Posterior vena cava (tissue), 2 donors: ENCODE data around the gene CIAO2A. TPM values are rescaled to one million over a fixed set of nuclear protein-coding genes. Genes with fewer than 3 reads are reported as not detected.
"Not testable (repeated sequence)": the region's sequence is repeated elsewhere in the genome, so short reads cannot be mapped to it uniquely, and the experiment has no call there.

Source experiments
- DNase-seq: peaks from one replicate; pipeline ENCODE4 v3.0.0-alpha.2; 2020; ENCODE audit warnings: low spot score
- intact Hi-C, 2 donors: fragments of 100-400 bp; cut with DNase I; formaldehyde crosslinking; loops; one replicate each; pipeline versions ENCODE4 v1.14.1 to v1.14.2; 2022 to 2023
- long read RNA-seq, 2 donors: library from polyadenylated mRNA; unstranded; transcript quantifications; one replicate each; pipeline ENCODE4 v2.0.0, GENCODE V29; 2020 to 2021
- total RNA-seq, 2 donors: library from RNA; stranded (reverse); fragmentation: NEBNext Ultra II Directional; extraction: Animal tissue kit (Norgen Biotek cat#: 25700); gene quantifications; one replicate each; pipeline ENCODE4 v1.2.1, GENCODE V29; 2021
- donor health status: DM: yes; HTN: yes; CAD: no.
- donor health status: DM: yes; HTN: yes; CAD: no.

Gene CIAO2A, protein sequence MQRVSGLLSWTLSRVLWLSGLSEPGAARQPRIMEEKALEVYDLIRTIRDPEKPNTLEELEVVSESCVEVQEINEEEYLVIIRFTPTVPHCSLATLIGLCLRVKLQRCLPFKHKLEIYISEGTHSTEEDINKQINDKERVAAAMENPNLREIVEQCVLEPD
- total RNA-seq, result 10 to 100 TPM; 22.8 to 26.0 TPM
- long read RNA-seq, donor 1, transcript CIAO2A-201 (5 exons, 1,105 nt), result major isoform, 6 of 8 reads
- long read RNA-seq, donor 1, partial matches to known transcripts, result 0 of 8 reads
- long read RNA-seq, donor 1, other reads (novel, unspliced or antisense), result 1 of 8 reads
- long read RNA-seq, donor 2, transcript CIAO2A-202 (4 exons, 826 nt), result minor isoform, 5 of 27 reads
- long read RNA-seq, donor 2, transcript CIAO2A-201 (5 exons, 1,105 nt), result major isoform, 22 of 27 reads
- long read RNA-seq, donor 2, partial matches to known transcripts, result 0 of 27 reads
- long read RNA-seq, donor 2, other reads (novel, unspliced or antisense), result 0 of 27 reads

DNA sequence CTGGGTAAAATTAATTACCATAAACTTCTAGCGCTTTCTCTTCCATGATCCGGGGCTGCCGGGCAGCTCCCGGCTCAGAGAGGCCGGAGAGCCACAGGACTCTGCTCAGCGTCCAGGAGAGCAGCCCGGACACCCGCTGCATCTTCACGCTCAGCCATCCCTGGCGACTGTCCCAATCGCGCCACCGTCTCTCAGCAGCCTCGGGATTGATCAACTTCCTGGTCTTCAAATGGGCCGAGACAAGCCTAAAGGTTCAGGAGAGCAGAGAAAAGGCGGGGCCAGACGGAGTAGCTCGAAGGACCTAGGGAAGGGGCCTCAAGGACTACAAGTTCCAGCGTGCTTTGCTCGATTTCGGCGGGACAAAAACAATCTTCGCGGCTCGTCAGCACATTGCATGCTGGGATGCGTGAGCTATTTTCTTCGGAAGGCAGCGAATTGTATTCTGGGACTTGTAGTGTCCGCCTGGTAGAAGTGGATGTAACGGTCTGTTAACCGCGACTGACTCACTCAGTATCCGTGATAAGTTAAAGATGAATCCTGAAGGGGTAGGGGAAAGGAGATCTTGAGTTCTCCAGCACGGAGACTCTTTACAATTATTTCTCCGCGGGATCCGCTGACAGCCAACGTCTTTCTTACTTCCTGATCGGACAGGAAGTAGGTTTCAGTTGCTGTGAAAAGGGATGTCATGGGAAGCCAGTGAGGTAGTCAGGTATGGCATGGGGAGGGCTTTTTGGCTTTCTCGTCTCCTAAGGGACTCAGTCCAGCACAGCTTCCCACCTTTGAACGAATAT lies at the start of gene CIAO2A:
CIAO2A (minus strand) TSS at position 212 of the 791 bp plus-strand sequence; CDS start at position 142, 70 bp downstream.
- intact Hi-C loops, result no loop called here
- peak; percentile 97 for DNase-seq

DNA sequence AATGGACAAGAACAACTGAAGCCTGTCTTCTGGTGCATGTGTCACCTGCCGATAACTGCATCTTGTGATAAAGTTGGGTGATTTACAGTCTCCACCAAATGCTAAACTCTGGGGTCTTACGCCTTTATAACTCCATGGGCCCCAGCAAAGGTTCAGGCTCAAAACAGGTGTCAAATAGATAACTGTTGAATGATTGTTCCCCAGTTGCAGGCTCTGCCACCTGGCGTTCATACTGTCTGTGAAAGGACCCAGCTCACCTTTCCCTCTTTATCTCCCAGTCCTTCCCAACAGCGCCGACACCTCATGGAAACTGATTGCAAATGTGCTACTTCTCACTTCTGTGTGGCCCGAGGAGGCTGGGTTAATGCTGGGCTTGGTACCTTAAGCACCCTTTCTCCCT lies 49.6 kb upstream of the CIAO2A start:
- intact Hi-C loops, result no loop called here
- DNase-seq, result peak; percentile 31

DNA sequence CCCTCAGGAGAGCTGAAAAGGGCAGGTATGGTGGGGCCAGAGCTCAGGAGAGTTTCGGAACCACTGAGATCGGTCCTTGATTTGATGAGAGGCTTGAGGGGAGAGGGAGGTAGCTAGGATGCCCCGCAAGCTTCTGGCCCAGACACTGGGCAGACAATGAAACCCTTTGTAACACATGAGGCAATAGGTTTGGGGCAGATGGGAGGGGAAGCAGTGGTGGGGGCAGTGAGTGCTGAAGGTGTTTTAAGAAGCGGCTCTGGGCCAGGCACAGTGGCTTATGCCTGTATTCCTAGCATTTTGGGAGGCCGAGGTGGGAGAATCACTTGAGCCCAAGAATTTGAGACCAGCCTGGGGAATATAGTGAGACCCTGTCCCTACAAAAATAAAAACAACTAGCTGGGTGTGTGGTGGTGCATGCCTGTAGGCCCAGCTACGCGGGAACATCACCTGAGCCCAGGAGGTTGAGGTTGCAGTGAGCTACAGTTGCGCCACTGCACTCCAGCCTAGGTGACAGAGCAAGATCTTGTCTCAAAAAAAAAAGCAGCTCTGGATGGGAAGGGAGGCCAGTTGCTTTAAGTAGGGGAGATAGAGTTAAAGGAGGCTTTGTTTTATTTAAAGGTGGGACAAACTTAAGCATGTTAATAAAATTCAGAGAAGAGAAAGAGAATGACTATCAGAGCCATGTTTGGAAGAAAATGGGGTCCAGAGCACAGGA lies 48.3 kb upstream of the CIAO2A start:
- DNase-seq, result peak; percentile 40
- intact Hi-C loops, result no loop called here

DNA sequence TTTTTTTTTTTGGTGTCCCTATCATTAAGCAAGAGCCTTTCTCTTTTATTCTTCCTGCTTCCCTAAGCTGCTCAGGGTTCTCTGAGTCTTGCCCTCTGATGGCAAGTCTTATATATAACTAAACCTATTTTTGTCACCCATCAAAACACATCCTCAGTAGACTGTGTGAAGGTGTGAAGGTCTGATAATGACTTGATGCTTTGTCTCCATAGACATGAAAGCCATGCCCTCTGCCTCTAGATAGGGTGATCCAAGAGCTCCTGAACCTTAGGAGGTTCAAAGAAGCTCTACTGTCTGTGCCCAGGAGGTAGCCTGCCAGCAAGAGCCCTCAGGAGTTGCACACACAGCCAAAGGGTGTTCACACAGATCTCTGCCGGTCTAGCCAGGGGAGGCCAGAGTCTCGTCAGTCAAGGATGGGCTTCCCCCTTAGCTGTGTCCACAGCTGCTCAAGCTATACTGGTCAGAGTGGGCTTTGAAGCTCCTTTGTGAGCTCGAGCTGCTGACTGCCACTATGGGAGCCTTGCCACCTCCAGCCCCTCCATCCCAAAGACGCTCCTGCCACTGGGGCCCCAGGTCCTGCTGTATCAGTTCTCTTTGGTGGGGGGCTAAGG lies 44.8 kb upstream of the CIAO2A start:
- DNase-seq, result no peak
- intact Hi-C loops, result no loop called here

DNA sequence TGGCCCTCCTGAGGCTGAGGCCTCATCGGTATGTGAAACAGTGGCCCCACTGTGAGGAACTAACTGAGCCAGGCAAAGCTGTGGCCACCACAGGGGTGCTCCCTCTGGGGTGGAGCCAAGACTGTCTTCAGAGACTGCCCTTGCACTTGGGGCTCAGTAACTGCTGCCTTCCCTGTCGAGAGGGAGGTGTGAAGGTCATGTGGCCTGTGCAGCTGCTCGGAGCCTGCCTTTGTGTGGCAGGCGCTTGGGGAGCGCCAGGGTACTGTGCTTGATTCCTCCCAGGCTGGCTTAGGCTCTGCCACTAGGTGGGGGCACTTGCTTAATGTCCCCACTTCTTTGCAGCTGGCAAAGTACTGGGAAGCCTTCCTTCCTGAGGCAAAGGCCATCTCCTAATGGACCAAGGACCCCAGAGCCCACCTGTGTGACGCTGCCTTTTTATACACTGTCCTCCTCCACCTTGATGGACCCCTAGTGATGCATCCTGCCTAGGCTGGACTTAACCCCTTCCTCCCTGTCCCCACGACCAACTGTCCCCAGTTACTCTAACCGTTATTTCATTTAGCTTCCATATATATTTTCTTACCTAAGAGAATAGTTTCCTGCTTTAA lies 43.7 kb upstream of the CIAO2A start:
- intact Hi-C loops, result no loop called here
- DNase-seq, result no peak

DNA sequence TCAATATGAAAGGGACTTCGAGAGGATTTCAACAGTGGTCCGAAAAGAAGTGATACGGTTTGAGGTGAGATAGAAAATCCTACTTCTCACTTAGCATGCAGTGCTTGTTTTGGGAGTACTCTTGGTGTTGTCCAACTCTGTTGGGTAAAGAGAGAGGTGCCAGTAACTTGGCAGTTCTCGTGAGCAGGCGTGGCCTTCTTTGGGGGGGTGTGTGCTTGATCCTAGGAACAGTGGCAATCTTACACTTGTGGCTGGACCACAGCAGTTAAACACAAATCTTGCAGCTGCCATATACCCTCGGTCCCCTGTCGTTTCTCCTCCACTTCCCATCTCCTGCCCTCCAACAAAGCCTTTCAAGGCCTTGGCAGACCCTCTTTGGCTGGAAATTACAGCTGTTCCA lies 42.7 kb upstream of the CIAO2A start:
- intact Hi-C loops, result no loop called here

DNA sequence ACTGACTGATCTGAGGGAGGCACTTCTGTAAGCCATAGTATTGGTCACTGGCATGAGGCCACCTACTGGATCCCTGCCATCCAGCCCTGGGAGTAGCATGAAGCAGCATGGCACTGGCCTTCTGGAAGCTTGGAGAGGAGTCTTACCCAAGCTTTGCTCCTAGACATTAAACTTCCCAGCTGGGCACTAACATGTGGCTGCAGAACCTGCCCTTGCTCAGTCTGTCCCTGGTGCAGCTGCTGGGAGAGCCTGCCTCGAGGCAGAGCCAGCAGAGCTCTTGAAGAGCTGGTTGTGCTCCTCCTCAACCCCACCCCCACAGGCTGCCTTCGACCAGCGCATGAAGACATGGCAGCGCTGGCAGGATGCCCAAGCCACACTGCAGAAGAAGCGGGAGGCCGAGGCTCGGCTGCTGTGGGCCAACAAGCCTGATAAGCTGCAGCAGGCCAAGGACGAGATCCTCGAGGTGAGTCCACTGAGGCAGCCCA lies 40.7 kb upstream of the CIAO2A start:
- intact Hi-C loops, result no loop called here
- no peak for DNase-seq

More for the DNA sequence above, 42.7 kb upstream of the CIAO2A start:
- no peak for DNase-seq

DNA sequence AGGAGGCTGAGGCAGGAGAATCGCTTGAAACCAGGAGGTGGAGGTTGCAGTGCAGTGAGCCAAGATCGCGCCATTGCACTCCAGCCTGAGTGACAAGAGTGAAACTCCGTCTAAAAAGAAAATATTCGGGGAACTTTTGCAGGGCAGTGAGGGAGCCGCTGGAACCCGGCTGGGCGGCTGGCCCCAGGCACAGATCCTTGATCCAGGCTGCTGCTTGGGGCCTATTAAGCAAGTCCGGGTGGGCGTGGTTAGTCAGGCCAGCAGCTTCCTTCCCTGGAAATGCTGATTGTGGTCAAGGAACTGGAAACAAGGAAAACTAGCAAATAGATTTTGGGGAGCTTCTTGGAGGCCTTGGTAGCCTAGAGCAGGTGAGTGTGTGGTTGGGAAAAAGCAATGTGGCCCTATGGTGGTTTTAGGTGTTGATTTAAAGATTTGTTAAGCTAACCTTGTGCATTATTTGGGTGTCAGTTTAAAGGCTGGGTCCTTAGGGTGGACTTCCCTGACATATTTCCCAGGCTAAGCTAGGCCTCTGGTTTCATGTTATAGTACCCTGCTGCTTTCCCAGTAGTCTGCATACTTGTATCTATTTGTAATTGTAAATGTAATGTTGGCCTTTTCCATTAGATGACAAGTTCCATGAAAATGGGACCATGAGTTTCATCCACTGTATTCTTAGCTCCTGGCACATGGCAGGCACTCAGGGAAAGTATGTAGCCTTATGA lies 40.1 kb upstream of the CIAO2A start:
- intact Hi-C loops, result no loop called here
- DNase-seq, result no peak

DNA sequence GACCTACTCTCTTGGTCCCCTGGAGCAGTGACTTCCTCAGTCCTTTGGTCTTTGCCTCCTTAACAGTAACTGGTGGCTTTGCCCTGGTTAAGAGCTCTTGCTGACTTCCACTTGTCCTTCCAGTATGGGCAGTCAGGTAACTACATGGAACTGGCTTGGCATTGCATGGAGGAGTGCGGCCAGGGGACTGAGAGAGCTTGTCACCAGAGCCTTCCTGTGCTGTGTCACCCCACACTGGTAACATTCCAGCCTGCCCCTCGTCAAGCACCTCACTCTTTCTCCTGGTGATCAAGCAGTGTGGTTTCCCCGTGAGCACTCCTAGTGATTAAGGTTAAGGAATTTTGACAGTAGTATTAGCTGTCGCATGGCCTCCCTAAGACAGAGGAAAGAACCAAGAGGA lies 38.6 kb upstream of the CIAO2A start:
- intact Hi-C loops, result no loop called here
- no peak for DNase-seq

DNA sequence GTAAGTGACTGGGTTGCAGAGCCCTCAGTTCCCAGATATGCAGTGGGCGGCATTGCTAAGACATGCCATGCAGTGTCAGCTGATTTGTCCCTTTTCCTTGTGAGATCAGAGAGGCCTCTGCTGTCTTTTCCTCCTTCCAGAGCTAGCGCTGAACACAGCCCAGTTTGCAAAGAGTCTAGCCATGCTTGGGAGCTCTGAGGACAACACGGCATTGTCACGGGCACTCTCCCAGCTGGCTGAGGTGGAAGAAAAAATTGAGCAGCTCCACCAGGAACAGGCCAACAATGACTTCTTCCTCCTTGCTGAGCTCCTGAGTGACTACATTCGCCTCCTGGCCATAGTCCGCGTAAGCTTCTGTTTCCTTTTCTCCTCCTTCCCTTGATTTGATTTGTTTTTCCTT lies 37.9 kb upstream of the CIAO2A start:
- DNase-seq, result no peak
- intact Hi-C loops, result no loop called here

DNA sequence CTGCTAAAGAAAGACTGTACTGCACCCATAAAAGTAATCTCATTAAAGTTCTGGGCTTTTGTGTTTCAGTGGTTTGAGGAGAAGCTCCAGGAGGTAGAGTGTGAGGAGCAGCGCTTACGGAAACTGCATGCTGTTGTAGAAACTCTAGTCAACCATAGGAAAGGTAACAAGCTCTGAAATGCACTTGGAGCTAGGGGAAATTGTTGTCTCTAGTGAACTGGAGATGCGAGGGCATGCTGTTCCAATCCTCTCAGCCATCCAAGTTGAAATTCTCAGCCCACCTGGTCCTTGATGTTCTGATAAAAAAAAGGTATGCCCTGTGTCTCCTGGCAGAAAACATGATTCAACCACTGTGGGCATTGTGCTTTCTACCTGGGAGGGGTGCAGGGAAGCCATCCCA lies 36.5 kb upstream of the CIAO2A start:
- DNase-seq, result no peak
- intact Hi-C loops, result no loop called here

DNA sequence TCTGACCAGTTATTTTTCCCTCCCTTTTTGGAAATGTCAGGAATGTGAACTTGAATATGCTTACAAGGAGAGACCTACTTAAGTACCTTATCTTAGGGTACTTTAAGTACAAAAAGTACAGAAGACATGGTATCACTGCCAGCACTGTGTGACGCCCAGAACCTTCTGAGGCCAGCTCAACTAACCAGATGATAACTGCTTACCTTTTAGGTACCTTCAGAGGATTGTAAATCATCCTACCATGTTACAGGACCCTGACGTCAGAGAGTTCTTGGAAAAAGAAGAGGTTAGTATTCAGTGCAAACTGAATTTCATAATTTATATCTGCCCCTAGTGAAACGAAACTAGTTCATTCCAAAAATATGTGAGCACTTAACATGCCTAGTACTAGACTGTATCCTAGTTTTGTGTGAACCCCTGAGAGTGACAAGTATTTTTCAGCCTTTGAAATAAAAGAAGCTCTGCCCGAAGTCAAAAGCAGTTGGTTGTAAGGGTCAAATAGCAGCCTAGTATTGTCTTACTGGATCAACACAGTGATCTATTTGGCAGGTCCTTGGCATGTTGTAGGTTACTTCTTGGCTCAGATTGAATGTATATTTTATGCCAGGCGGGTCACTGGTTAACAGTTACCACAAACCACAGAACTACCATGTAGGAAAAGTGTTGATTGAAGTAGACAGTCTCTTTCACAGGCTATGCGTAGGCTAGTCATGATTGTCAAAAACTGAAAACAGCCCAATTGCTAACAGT lies 34.1 kb upstream of the CIAO2A start:
- intact Hi-C loops, result no loop called here
- no peak for DNase-seq

DNA sequence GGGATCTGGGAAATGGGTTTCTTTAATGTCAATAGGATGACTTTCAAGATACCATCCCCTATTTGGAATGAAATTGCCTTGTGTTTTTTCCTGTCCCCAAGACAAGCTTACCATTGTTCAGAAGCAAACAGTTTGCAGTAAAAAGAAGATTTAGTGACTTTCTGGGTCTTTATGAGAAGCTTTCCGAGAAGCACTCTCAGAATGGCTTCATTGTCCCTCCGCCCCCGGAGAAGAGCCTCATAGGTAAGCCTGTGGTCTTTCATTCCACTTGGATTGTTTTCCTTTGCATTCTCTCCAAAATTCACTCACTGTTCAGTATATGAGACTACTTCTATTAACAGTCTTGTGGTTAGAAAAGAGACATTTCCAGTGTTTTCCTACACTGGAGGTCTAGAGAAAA lies 32.3 kb upstream of the CIAO2A start:
- DNase-seq, result no peak
- intact Hi-C loops, result no loop called here

DNA sequence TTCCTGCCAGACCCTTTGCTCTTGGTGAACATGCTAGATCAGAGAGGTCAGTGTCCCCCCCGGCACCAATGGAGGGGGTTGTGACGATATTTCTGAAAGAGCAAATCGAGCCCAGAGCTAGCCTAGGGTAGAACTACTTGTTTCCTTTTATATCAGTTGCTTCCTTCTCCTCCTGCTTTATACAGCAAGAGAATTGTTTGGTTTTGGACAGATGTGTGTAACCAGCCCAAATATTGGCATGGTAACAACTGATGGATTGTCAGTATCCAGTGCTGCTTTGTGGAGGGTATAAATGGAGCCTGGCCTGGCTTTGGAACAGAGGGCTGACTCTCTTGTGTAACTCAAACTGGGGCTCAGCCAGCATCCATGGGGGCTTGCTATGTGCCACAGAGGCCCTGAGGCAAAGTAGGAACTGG lies 29.3 kb upstream of the CIAO2A start:
- intact Hi-C loops, result no loop called here
- DNase-seq, result no peak

DNA sequence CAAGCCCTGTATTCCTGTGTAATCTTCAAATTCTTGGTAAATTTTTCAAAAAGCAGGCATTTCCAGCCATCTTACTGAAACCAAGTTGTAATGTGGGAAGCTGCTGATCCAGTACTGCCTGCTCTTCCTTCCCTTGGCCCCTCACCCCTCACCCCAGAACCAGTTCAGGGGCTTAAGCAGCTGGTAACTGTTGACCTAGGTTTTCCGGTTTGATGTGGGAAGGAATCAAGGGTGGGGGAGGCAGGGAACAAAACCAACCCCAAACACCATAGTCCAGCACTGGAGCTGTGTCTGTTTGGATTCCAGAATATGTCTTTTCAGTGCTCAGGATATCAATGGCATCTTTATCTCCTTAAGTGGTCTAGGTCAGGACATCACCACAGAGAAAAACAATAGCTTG lies 28.8 kb upstream of the CIAO2A start:
- DNase-seq, result no peak
- intact Hi-C loops, result no loop called here

DNA sequence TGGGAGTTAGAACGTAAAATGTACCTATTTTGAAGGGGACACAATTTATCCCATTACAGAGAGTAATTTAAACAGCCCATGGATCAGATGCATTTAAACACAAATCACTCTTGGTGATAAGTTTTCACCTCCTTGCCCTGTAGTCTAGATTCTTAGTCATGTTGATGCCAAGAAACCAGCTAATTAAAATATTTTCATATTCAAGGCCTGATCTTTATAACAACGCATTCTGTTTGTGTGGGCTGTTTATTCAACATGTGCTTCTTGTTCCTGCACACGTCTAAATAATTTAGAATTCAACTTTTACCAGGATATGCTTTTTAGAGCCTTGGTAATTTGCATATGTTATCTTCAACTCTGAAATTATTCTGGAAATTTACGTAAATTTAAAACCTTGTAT lies 28.0 kb upstream of the CIAO2A start:
- DNase-seq, result no peak
- intact Hi-C loops, result no loop called here

DNA sequence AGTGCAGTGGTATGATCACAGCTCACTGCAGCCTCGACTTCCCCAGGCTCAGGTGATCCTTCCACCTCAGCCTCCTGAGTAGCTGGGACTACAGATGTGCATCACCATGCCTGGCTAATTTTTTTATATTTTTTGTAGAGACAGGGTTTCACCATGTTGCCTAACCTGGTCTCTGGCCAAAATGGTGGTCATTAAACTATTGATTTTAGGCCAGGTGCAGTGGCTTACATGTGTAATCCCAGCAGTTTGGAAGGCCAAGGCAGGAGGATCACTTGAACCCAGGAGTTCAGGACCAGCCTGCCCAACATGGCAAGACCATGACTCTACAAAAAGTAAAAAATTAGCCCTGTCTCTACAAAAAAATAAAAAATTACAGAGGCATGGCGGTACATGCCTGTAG lies 26.7 kb upstream of the CIAO2A start:
- intact Hi-C loops, result not testable (repeated sequence)

More for the DNA sequence above, 26.7 kb upstream of the CIAO2A start:
- DNase-seq, result not testable (repeated sequence)
